Cerebellar cortex (tissue), 1 donor: ENCODE results near the gene LYPD6B.

Experiments
- DNase-seq: peaks from one replicate; pipeline ENCODE4 v3.0.0-alpha.2; 2015; ENCODE audit warnings: low spot score

The LYPD6B gene

GRCh38 chr2:149122516-149122915 lies 84.0 kb downstream of the LYPD6B start:
- DNase-seq, result no peak

- DNase-seq, result no peak
These were observed 86.7 kb downstream of the LYPD6B start for GRCh38 chr2:149125031-149125725.

GRCh38 chr2:149129433-149129832 lies 90.9 kb downstream of the LYPD6B start:
- DNase-seq, result no peak

- DNase-seq, result no peak
These were observed 93.8 kb downstream of the LYPD6B start for GRCh38 chr2:149132339-149132738.

- no peak for DNase-seq
These were observed 94.4 kb downstream of the LYPD6B start for GRCh38 chr2:149132901-149133300.

- DNase-seq, result no peak
These were observed 95.9 kb downstream of the LYPD6B start for GRCh38 chr2:149134335-149134923.

- DNase-seq, result no peak
These were observed 97.6 kb downstream of the LYPD6B start for GRCh38 chr2:149136111-149136510.

GRCh38 chr2:149141046-149141445 lies 102.5 kb downstream of the LYPD6B start:
- no peak for DNase-seq

GRCh38 chr2:149143734-149144133 lies 105.2 kb downstream of the LYPD6B start:
- DNase-seq, result no peak

- no peak for DNase-seq
These were observed 107.1 kb downstream of the LYPD6B start for GRCh38 chr2:149145314-149146295.

GRCh38 chr2:149146876-149147275 lies 108.4 kb downstream of the LYPD6B start:
- DNase-seq, result no peak

- DNase-seq, result no peak
These were observed 109.9 kb downstream of the LYPD6B start for GRCh38 chr2:149148194-149149006.

- no peak for DNase-seq
These were observed 110.5 kb downstream of the LYPD6B start for GRCh38 chr2:149149007-149149297.

GRCh38 chr2:149152469-149152953 lies 114.0 kb downstream of the LYPD6B start:
- DNase-seq, result no peak

GRCh38 chr2:149155196-149155969 lies 116.9 kb downstream of the LYPD6B start:
- DNase-seq, result no peak

GRCh38 chr2:149155988-149156387 lies 117.5 kb downstream of the LYPD6B start:
- no peak for DNase-seq

GRCh38 chr2:149156971-149157740 lies 118.7 kb downstream of the LYPD6B start:
- DNase-seq, result no peak

- DNase-seq, result no peak
These were observed 120.5 kb downstream of the LYPD6B start for GRCh38 chr2:149158957-149159356.

- DNase-seq, result no peak
These were observed 121.7 kb downstream of the LYPD6B start for GRCh38 chr2:149160195-149160594.

GRCh38 chr2:149160701-149161217 lies 122.3 kb downstream of the LYPD6B start:
- no peak for DNase-seq
